AG10803 (cell line): Measurements from ENCODE around the gene USP33.
"Not testable (repeated sequence)": the region's sequence is repeated elsewhere in the genome, so short reads cannot be mapped to it uniquely, and the experiment has no call there.

Experiments used
- DNase-seq: peaks from one replicate; pipeline ENCODE4 v3.0.0; 2010; ENCODE audit warnings: low read depth
- H3K4me3 ChIP-seq: 2 replicates; pipeline ENCODE4 v1.5.1; 2011; ENCODE audit warnings: mild to moderate bottlenecking, low read length, control low read depth
- TF ChIP-seq, protein P1 (sequence below): conservative IDR thresholded peaks from 2 replicates; pipeline ENCODE4 v1.5.1; 2011; ENCODE audit warnings: mild to moderate bottlenecking, low read length, control low read depth, inconsistent platforms

USP33 gene

DNA sequence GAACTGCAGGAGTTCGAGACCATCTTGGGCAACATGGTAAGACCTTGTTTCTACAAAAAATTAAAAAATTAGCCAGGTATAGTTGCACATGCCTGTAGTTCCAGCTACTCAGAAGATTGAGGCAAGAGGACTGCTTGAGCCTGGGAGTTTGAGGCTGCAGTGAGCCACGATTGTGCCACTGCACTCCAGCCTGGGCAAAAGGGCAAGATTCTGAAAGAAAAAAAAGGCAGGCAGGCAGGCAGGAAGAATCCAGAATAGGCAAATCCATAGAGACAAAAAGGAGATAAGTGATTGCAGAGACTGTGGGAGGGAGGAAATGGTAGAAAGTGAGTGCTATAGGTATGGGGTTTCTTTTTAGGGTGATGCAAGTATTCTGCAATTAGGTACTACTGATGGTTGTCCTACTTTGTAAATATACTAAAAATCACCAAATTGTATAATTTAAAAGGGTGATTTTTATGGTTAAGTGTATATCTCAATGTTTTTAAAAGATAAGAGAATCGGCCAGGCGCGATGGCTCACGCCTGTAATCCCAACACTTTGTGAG is 106.6 kb downstream of the USP33 start:
- DNase-seq = no peak
- H3K4me3 ChIP-seq = no peak overlapping the region
- TF ChIP-seq, protein P1, sequence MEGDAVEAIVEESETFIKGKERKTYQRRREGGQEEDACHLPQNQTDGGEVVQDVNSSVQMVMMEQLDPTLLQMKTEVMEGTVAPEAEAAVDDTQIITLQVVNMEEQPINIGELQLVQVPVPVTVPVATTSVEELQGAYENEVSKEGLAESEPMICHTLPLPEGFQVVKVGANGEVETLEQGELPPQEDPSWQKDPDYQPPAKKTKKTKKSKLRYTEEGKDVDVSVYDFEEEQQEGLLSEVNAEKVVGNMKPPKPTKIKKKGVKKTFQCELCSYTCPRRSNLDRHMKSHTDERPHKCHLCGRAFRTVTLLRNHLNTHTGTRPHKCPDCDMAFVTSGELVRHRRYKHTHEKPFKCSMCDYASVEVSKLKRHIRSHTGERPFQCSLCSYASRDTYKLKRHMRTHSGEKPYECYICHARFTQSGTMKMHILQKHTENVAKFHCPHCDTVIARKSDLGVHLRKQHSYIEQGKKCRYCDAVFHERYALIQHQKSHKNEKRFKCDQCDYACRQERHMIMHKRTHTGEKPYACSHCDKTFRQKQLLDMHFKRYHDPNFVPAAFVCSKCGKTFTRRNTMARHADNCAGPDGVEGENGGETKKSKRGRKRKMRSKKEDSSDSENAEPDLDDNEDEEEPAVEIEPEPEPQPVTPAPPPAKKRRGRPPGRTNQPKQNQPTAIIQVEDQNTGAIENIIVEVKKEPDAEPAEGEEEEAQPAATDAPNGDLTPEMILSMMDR = no peak

DNA sequence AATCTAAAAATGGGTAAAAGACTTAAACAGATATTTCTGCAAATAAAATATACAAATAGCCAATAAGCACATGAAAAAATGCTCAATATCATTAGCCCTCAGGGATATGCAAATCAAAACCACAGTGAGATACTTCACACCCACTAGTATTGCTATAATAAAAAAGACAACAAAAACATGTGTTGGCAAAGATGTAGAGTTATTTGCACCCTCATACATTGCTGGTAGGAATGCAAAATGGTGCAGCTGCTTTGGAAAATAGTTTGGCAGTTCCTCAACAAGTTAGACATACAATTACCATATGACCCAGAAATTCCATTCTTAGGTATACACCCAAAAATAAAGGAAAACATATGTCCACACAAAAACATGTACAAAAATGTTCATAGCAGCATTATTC is 107.4 kb downstream of the USP33 start:
- peak; percentile 87 for DNase-seq
- TF ChIP-seq, protein P1 = no peak; the same call in 1 of the 2 replicates
- H3K4me3 ChIP-seq = no peak overlapping the region

DNA sequence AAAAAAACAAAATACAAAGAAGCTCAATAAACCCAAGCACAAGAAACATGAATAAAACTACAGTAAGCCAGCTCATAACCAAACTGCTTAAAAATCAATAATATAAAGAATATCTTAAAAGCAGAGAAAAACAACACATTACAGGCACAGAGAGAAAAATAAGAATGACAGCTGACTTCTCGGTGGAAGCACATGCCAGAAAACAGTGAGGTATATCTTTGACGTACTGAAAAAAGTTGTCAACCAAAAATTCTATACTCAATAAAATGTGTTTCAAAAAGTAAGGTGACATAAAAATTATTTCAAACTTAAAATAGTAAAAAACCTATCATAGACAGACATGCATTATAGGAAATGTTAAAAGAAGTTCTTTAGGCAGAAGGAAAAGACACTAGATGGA is 110.5 kb downstream of the USP33 start:
- TF ChIP-seq, protein P1 = no peak

DNA sequence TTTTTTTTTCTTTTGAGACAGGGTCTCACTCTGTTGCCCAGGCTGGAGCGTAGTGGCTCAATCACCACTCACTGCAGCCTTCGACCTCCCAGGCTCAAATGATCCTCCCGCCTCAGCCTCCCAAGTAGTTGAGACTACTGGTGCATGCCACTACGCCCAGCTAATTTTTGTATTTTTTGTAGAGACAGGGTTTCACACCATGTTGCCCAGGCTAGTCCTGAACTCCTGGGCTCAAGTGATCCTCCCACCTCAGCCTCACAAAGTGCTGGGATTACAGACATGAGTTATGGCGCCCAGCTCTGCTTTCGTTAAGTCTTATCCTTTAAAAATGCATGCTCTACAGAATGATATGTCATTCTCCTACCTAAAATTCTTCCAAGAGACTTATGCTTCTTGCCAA is 113.4 kb downstream of the USP33 start:
- not testable (repeated sequence) for H3K4me3 ChIP-seq, DNase-seq

More for the DNA sequence above, 110.5 kb downstream of the USP33 start:
- DNase-seq = no peak
- no peak overlapping the region for H3K4me3 ChIP-seq
